ENCODE data around the gene NEDD4. TPM values are rescaled to one million over a fixed set of nuclear protein-coding genes. Genes with fewer than 3 reads are reported as not detected.

NEDD4 gene
- polyA plus RNA-seq, 1 donor from 2014 or later, result 1.6 TPM

DNA sequence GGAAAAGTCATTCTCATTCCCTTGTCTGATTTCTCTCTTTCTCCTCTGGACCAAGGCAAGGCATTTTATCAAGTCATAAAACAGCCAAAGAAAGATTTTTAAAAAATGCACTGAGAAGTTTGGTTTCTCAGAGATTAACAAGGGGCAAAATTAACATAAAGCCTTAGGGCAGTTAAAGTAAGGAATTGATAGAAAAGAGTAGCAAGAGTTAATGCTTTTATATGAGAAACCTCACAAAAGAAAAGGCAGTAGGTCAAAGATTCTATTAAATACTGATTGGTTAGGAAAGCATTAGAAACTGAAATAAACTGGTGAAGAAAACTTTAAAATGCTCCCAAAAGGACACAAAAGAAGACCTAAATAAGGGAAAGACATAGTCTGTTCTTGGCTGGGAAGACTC lies 129.5 kb downstream of the NEDD4 start:
- no peaks in the 10 kb centered on the region for H4K20me1 ChIP-seq (ENCODE audit: insufficient read depth)
- no peak overlapping the region for H3K9ac ChIP-seq (ENCODE audit: low read length)
- no peak overlapping the region for H3K4me3 ChIP-seq (ENCODE audit: low read length)
- H3K36me3 ChIP-seq (ENCODE audit: insufficient read depth, low read length), result no peaks in the 10 kb centered on the region
- H3F3A ChIP-seq (ENCODE audit: insufficient read depth, low read length, poor library complexity, severe bottlenecking), result no peaks in the 10 kb centered on the region
- no peak overlapping the region for H3K27ac ChIP-seq (ENCODE audit: low read length)
- no peaks in the 10 kb centered on the region for H3K27me3 ChIP-seq (ENCODE audit: insufficient read depth, low read depth, low read length)
- no peaks in the 10 kb centered on the region for H3K79me2 ChIP-seq (replicated peaks; ENCODE audit: insufficient read depth, low read length)
- H3K9me3 ChIP-seq (ENCODE audit: low read length), result no peaks in the 10 kb centered on the region
- TF ChIP-seq, protein P1, sequence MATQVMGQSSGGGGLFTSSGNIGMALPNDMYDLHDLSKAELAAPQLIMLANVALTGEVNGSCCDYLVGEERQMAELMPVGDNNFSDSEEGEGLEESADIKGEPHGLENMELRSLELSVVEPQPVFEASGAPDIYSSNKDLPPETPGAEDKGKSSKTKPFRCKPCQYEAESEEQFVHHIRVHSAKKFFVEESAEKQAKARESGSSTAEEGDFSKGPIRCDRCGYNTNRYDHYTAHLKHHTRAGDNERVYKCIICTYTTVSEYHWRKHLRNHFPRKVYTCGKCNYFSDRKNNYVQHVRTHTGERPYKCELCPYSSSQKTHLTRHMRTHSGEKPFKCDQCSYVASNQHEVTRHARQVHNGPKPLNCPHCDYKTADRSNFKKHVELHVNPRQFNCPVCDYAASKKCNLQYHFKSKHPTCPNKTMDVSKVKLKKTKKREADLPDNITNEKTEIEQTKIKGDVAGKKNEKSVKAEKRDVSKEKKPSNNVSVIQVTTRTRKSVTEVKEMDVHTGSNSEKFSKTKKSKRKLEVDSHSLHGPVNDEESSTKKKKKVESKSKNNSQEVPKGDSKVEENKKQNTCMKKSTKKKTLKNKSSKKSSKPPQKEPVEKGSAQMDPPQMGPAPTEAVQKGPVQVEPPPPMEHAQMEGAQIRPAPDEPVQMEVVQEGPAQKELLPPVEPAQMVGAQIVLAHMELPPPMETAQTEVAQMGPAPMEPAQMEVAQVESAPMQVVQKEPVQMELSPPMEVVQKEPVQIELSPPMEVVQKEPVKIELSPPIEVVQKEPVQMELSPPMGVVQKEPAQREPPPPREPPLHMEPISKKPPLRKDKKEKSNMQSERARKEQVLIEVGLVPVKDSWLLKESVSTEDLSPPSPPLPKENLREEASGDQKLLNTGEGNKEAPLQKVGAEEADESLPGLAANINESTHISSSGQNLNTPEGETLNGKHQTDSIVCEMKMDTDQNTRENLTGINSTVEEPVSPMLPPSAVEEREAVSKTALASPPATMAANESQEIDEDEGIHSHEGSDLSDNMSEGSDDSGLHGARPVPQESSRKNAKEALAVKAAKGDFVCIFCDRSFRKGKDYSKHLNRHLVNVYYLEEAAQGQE (IDR thresholded peaks at IDR 0.05; ENCODE audit: borderline replicate concordance), result no peak
- TF ChIP-seq SMC3 (conservative IDR thresholded peaks at IDR 0.05; ENCODE audit: poor library complexity), result no peak
- no peak overlapping the region for H2AFZ ChIP-seq (ENCODE audit: low read depth, low read length)
- H3K9me2 ChIP-seq (ENCODE audit: insufficient read depth, low read length), result no peaks in the 10 kb centered on the region
- no peak overlapping the region for H3K4me2 ChIP-seq (ENCODE audit: low read length)

DNA sequence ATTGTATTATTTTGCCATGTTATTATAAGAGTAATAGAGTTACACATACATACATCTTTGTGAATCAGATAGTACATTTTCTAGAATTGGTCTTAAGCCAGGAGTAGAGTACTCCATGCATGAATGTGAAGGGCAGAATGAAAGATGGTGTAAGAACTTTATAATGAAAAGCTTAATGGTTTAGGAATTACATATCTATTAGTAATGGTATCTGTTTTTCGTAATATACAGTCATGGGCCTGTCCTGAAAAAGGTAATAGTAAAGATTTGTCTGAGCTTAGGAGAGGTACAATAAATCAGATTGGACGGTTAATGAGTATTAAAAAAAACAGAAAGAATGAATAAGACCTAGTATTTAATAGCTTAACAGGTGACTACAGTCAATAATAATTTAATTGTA lies 132.3 kb downstream of the NEDD4 start:
- TF ChIP-seq SMC3 (conservative IDR thresholded peaks at IDR 0.05; ENCODE audit: poor library complexity) (no peak), POLR2AphosphoS5 (IDR thresholded peaks at IDR 0.05) (no peak), RAD21 (conservative IDR thresholded peaks at IDR 0.05) (no peak), TAF1 (IDR thresholded peaks at IDR 0.05; ENCODE audit: low read depth) (no peak), MXI1 (conservative IDR thresholded peaks at IDR 0.05; ENCODE audit: poor library complexity, severe bottlenecking) (no peak), EZH2 (IDR thresholded peaks at IDR 0.05; ENCODE audit: borderline replicate concordance, insufficient read depth, low read length, poor library complexity, severe bottlenecking) (no peak), EP300 (conservative IDR thresholded peaks at IDR 0.05; ENCODE audit: poor library complexity, severe bottlenecking) (no peak)
- TF ChIP-seq, protein P1 (IDR thresholded peaks at IDR 0.05; ENCODE audit: borderline replicate concordance), result no peak
- TF ChIP-seq, protein P2, sequence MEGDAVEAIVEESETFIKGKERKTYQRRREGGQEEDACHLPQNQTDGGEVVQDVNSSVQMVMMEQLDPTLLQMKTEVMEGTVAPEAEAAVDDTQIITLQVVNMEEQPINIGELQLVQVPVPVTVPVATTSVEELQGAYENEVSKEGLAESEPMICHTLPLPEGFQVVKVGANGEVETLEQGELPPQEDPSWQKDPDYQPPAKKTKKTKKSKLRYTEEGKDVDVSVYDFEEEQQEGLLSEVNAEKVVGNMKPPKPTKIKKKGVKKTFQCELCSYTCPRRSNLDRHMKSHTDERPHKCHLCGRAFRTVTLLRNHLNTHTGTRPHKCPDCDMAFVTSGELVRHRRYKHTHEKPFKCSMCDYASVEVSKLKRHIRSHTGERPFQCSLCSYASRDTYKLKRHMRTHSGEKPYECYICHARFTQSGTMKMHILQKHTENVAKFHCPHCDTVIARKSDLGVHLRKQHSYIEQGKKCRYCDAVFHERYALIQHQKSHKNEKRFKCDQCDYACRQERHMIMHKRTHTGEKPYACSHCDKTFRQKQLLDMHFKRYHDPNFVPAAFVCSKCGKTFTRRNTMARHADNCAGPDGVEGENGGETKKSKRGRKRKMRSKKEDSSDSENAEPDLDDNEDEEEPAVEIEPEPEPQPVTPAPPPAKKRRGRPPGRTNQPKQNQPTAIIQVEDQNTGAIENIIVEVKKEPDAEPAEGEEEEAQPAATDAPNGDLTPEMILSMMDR (IDR thresholded peaks at IDR 0.05; ENCODE audit: poor library complexity, severe bottlenecking), result no peak
- Histone ChIP-seq H3K36me3 (ENCODE audit: insufficient read depth, low read length) (no peaks in the 10 kb centered on the region), H2AFZ (ENCODE audit: low read depth, low read length) (no peak overlapping the region), H3K9me2 (ENCODE audit: insufficient read depth, low read length) (no peaks in the 10 kb centered on the region), H3K9ac (ENCODE audit: low read length) (no peak overlapping the region), H3K9me3 (ENCODE audit: low read length) (no peaks in the 10 kb centered on the region), H4K20me1 (ENCODE audit: insufficient read depth) (no peaks in the 10 kb centered on the region), H3K4me2 (ENCODE audit: low read length) (no peak overlapping the region), H3K79me2 (replicated peaks; ENCODE audit: insufficient read depth, low read length) (no peaks in the 10 kb centered on the region), H3F3A (ENCODE audit: insufficient read depth, low read length, poor library complexity, severe bottlenecking) (no peaks in the 10 kb centered on the region), H3K27ac (ENCODE audit: low read length) (no peak overlapping the region), H3K4me3 (ENCODE audit: low read length) (no peak overlapping the region), H3K27me3 (ENCODE audit: insufficient read depth, low read depth, low read length) (no peaks in the 10 kb centered on the region)

All from neural cell (in vitro differentiated cells).